ENCODE measurements around the gene USP13. TPM values are rescaled to one million over a fixed set of nuclear protein-coding genes. Genes with fewer than 3 reads are reported as not detected.

Gene USP13, protein sequence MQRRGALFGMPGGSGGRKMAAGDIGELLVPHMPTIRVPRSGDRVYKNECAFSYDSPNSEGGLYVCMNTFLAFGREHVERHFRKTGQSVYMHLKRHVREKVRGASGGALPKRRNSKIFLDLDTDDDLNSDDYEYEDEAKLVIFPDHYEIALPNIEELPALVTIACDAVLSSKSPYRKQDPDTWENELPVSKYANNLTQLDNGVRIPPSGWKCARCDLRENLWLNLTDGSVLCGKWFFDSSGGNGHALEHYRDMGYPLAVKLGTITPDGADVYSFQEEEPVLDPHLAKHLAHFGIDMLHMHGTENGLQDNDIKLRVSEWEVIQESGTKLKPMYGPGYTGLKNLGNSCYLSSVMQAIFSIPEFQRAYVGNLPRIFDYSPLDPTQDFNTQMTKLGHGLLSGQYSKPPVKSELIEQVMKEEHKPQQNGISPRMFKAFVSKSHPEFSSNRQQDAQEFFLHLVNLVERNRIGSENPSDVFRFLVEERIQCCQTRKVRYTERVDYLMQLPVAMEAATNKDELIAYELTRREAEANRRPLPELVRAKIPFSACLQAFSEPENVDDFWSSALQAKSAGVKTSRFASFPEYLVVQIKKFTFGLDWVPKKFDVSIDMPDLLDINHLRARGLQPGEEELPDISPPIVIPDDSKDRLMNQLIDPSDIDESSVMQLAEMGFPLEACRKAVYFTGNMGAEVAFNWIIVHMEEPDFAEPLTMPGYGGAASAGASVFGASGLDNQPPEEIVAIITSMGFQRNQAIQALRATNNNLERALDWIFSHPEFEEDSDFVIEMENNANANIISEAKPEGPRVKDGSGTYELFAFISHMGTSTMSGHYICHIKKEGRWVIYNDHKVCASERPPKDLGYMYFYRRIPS
- 3.8 and 3.9 TPM in 2 replicates for total RNA-seq

DNA sequence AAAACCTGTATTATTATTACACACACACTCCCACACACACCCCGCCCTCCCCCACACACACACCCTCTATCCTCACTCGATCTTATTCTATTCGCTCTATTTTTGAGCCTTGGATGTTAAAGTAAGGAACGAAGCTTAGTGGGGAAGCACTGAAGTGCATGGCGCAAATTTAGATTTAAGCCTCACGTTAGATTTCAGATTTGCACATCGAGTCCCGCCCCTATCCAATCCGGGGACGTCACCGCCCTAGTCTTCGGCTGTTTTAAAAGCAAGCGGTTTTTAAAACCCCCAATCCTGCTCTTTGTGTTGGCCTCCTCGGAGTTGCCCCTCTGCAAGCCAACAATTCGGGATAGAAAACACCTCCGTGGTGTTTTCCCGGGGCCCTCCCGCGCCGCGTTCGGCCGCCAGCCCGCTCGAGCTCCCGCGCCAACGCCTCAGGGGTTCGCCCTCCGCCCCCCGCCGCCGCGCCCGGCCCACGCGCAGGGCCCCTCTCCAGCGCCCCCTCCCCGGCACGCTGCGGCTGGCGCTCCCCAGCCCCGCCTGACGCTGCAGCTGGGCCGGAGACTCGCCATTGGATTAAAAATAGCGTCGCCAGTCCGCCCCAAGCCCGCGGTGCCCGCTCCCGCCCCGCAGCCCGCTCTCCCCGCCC, at the start of gene USP13:
TSS of gene USP13 (plus strand) at position 594 of the 649 bp plus-strand sequence. CDS start 186 bp downstream, outside the sequence.

DNA sequence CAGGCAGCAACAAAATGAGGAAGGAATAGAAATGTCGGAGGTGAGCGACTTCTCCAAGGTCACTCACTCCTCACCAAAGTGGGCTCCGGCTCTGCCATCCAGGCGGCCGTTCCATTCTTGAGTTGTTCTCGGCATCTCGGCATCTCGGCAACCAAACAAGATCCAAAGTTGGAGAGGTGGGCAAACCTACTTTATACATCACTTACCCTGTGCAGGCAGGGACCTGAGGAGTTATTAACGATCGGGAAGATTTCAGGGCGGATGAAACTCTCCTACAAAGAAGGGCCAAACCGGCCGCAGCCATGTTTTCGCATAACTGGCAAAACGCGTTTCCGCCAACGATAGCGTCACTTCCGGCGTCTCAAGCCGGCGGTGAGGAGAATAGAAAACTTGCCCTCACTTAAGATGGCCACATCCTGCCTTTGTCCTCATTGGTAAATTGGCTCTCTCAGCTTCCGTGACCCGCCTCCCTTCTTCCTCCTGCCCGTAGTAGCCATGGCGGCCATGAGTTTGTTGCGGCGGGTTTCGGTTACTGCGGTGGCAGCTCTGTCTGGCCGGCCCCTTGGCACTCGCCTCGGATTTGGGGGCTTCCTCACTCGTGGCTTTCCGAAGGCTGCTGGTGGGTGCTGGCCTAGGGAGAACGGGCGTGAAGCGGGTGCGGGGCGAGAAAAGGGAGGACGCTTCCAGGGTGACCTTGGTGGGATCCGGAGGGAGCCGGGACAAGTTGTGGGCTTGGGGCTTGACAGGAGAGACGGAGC, 48.3 kb upstream of the USP13 start, which contains the start of the genes MRPL47 and NDUFB5:
TSS of gene MRPL47 (minus strand) at position 318 of the 758 bp plus-strand sequence. CDS start at position 304, 14 bp downstream.
TSS of gene NDUFB5 (plus strand) at position 474 of the 758 bp plus-strand sequence. CDS start at position 496, 22 bp downstream.

Other genes with a start within 250 kb of the USP13 start
- 23.7 and 24.7 TPM in 2 replicates for gene GNB4, start 201.6 kb upstream of the USP13 start, total RNA-seq
- 54.9 and 120 TPM in 2 replicates for gene ACTL6A, start 90.1 kb upstream of the USP13 start, total RNA-seq
- 37.1 and 46.6 TPM in 2 replicates for gene MRPL47, start 48.4 kb upstream of the USP13 start, total RNA-seq
- gene NDUFB5, start 48.2 kb upstream of the USP13 start, total RNA-seq, result 114 and 119 TPM in 2 replicates